HG02870 (cell line): ENCODE measurements around the gene MCF2.
A peak's percentile ranks its signal among the peaks of the same experiment; 100 is the strongest.
"Not testable (repeated sequence)": the region's sequence is repeated elsewhere in the genome, so short reads cannot be mapped to it uniquely, and the experiment has no call there.

ENCODE experiments used
- ATAC-seq: cut with Tn5 transposase; IDR thresholded peaks from one replicate; pipeline ENCODE4 v1.9.1; 2021; ENCODE audit warnings: mild to moderate bottlenecking, moderate library complexity; ENCODE audit not compliant: unreplicated experiment

Gene MCF2, protein sequence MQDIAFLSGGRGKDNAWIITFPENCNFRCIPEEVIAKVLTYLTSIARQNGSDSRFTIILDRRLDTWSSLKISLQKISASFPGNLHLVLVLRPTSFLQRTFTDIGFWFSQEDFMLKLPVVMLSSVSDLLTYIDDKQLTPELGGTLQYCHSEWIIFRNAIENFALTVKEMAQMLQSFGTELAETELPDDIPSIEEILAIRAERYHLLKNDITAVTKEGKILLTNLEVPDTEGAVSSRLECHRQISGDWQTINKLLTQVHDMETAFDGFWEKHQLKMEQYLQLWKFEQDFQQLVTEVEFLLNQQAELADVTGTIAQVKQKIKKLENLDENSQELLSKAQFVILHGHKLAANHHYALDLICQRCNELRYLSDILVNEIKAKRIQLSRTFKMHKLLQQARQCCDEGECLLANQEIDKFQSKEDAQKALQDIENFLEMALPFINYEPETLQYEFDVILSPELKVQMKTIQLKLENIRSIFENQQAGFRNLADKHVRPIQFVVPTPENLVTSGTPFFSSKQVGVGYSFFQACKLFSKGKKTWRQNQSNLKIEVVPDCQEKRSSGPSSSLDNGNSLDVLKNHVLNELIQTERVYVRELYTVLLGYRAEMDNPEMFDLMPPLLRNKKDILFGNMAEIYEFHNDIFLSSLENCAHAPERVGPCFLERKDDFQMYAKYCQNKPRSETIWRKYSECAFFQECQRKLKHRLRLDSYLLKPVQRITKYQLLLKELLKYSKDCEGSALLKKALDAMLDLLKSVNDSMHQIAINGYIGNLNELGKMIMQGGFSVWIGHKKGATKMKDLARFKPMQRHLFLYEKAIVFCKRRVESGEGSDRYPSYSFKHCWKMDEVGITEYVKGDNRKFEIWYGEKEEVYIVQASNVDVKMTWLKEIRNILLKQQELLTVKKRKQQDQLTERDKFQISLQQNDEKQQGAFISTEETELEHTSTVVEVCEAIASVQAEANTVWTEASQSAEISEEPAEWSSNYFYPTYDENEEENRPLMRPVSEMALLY

GRCh38 chrX:139708067-139708466 lies at the start of gene MCF2:
Gene MCF2 (minus strand): TSS chrX:139708167. CDS start chrX:139651744, 56,423 bp downstream.
- no peak for ATAC-seq

DNA sequence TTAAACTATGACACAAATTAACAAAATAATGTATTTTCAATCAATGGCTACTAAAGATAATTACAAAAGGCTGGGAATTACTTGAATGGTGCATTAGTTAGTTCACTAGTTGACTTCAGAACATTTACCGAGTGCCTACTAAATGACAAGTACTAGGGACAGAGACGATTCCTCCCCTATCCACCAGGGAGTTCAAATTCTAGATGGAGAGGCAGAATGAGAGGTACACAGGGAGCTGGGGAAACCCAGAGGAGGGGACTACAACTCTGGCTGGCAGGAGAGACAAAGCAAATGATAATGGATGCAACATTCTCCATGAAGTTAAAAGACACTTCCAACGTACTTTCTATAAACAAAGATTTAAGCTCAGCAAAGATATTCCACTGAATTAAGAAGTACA lies 43.1 kb upstream of the MCF2 start:
- no peak for ATAC-seq

DNA sequence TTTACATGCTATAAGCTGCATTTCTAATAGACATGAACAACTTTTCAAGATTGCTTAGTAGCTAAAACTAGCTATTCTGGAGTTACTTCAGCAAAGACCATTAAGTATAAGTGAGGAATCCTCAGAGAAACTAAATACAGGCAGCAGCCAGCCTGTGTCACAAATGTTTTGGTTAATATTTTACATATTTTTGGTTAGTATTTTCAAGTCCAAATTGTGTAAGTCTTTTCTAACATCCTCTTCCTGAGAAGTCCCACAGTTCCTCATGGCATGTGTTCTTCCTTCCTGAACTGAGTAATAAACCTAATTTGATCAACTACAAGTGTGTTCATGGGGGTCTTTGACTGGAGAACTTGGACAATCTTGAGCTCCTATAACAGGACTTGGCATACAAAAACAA lies 42.4 kb upstream of the MCF2 start:
- ATAC-seq = no peak

DNA sequence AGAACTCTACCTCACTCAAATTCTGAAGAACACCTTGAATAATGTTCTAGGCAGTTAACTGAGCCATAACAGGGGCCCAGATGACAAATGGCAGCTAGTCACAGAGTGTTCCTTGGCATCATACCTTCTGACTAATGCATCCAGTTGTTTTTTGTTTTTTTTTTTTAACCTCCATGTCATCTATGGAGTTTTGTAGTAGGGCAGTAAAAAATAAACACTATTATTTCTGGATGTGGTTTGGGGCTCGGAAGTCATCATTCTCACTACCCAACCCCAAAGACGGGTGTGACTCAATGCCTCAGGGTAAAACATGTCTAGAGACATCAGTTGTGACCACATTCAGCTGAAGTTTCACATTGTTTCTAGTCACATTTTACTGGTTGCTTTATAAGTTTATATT lies 31.2 kb upstream of the MCF2 start:
- ATAC-seq = peak; percentile 98

GRCh38 chrX:139738581-139738980 lies 30.6 kb upstream of the MCF2 start:
- no peak for ATAC-seq

DNA sequence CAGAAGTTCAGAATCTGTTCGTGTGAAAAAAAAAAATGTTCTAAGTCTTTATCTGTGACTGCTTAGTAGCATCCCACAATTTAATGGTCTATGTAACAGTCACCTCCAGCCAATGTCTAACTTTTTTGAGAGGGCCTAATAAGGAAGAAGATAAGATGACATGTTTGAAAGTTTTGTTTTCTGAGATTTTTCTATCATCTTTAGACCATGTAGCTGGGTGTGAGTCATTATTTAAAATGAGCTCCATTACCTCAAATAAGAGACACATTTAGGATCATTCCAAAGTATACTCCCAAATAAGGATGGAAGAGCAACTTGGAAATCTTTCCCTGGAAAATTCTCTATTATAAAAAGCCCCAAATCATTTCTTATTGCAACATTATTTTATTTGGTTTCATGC lies 28.2 kb upstream of the MCF2 start:
- no peak for ATAC-seq

DNA sequence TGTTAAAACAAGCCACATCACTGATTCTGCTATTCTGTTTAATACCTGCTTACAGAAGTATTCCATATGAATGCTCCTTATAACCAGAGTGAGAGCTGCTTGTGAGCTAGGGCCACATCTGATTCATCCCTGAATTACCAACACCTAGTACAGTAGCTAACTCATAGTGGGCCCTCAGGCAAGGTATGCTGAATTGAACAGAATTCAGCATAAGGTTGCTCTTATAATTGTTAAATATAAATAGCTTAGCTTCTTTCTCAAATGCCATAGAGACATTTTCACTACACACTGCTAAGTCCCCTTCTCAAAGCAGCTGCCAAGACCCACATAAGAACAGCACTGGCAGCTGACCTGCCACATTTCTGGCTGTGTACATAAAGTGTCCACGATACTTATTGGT lies 27.0 kb upstream of the MCF2 start:
- ATAC-seq = no peak

DNA sequence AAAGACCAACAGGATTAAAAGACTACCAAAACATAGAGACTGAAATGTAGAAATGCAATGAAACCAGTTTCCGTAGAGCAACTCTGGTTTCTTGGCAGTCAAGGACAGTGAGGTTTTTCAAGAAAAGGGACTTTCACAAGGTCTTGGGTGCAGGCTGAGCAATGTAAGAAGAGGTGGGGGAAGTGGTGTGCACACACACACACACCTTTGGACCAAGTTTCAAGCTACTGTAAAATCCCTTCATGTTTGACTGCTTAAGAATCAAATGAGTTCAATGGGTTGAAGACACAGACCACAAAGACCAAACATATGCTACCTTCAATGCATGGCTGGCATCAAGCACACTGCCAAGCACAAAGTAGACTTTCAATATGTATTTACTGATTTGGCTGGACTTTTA lies 17.8 kb upstream of the MCF2 start:
- ATAC-seq = peak; percentile 95

- no peak for ATAC-seq
These were observed 16.7 kb upstream of the MCF2 start for GRCh38 chrX:139724626-139725025.

DNA sequence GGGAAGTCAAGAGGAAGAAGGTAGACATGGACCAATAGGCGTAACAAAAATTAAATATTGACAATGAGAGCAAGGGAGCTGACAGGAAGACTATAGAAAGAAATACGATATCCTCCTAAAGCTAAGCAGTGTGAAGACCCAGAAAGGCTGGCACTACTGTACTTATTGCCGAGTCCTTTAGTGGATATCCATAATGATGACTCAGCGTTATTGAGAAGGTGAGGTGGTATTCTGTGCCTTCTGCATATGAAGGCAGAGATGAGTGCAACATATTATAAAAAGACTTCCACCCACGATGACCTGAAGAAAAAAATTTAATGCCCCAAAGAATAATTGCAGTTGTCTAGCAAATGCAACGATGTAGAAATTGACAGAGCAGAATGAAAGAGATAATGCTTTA lies 13.0 kb upstream of the MCF2 start:
- ATAC-seq = no peak

- no peak for ATAC-seq
These were observed 12.2 kb upstream of the MCF2 start for GRCh38 chrX:139720136-139720535.

GRCh38 chrX:139702658-139703057 lies 5.3 kb downstream of the MCF2 start:
- ATAC-seq = no peak

DNA sequence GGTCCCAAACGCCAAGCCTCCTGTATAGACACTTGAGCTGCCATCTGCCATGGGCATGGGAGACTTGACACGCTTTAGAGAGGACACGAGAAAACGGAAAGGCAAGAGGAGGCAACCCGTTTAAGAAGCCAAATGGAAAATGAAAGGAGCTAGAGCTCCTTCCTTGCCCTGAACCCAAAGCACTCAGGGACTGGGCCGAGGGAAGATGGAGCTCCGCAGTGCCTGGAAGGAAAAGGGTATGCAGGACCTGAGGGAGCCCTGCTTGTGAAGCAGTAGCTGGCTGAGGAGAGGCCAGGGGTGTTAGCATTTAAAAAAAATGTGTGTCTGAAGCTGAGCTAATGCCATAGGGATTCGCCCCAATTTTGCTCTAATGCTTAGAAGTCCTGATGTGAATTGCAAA lies 15.1 kb downstream of the MCF2 start:
- ATAC-seq = peak; percentile 14

DNA sequence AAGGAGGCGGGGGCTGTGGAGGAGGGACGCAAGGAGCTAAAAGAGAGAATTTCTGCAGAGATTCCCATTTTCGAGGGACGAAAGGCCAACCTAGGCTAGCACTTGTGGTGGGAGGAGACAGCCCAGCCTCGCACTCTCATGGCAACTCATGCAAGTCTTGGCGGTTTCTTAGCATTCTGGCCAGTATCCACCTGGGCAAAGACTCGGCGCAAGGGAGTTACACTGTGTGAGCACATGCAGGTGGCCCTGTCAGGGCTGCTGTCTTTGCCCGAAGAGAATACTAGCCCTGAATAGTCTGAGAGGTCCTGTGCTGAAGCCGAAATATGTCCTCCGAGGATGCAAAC lies 15.5 kb downstream of the MCF2 start:
- peak; percentile 43 for ATAC-seq

- ATAC-seq = peak; percentile 38
These were observed 16.0 kb downstream of the MCF2 start for GRCh38 chrX:139691843-139692505.

DNA sequence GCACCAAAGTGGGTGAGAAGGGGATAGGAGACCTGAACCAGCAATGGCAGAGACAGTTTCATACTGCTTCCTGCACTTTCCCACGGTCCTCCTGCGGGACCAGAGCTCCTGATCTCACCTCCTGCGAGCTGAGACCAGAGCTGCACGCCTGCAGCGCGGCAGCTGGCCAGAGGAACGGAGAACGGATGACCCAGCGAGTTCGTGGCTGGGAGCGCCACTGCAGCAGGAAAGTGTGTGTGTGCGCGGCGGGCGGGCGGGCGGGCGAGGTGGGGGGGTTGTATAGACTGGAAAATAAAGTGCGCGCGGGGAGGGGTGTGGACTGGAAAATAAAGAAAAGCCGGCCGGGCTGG lies 16.5 kb downstream of the MCF2 start:
- ATAC-seq = peak; percentile 8

DNA sequence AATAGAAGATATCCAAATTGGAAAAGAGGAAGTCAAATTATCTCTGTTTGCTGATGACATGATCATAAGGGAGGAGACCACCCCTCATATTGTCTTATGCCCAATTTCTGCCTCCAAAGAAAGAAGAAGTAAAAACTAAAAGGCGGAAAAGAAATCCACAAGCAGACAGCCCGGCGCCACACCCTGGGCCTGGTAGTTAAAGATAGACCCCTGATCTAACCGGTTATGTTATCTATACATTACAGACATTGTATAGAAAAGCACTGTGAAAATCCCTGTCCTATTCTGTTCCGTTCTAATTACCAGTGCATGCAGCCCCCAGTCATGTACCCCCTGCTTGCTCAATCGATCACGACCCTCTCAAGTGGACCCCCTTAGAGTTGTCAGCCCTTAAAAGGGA lies 22.8 kb downstream of the MCF2 start:
- not testable (repeated sequence) for ATAC-seq

DNA sequence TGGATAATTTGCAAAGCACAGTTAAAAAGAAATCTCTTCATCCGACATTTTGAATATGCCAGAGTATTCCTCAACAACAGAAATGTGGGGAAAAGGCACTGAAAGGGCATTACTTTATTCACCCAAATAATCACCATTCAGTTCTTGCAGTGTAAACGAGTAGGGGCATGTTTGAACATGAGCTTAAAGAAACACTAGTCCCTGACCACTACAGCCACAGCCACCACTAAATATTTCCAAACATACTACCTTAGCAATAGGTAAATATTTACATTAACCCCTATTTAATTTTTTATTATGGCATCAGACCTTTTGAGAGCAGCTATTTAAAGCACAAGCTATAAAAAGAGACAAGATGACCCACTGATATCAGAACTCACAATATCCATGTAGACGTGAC lies 27.6 kb downstream of the MCF2 start:
- ATAC-seq = no peak

DNA sequence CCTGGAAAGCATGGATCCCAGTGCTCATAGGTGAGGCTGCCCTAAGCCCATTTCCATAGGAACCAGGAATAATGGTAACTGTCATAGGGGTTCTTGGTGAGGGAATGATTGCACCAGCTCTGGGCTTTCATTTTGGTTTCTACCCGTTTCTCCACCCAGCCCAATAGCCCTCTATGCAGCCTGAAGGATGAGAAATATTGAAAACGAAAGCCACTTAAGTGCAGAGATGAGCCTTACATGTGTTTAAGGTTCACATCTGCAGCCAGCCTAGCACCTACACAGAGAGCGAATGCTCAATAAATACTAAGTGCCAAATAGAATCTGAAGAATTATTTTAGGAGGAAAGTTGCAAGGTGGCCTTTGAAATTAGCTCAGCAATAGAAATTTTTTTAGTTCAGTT lies 60.4 kb downstream of the MCF2 start:
- ATAC-seq = peak; percentile 100

GRCh38 chrX:139642241-139642927 lies 65.6 kb downstream of the MCF2 start:
- ATAC-seq = no peak

DNA sequence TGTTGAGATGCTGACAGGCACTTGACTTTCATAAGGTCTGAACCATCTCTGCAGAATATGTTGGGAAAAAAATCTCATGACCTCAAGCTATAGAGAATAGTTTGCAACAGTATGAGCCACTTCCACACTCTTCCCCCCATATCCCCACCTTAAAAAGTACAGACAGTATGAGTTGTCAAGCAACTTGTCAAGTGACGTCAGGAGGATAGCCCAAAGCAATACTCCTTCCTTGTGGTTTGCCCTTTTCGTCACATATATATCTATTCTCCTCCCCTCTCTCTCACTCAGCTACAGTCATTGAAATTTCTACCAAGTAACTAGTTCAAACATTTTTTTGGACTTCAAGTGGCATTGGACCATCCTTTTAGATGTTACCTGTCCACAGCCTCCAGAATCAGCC lies 67.7 kb downstream of the MCF2 start:
- ATAC-seq = no peak
